Pancreas (tissue), 10 donors: Measurements from ENCODE around the gene AMTN. TPM values are rescaled to one million over a fixed set of nuclear protein-coding genes. Genes with fewer than 3 reads are reported as not detected.
"Not testable (repeated sequence)": the region's sequence is repeated elsewhere in the genome, so short reads cannot be mapped to it uniquely, and the experiment has no call there.

Source experiments
- ATAC-seq, 4 donors: fragments of 200-7000 bp; cut with Tn5 transposase; one replicate each; pipeline versions ENCODE4 v1.8.0 to v1.9.1; 2020; ENCODE audit warnings: mild to moderate bottlenecking in 4 of 4, moderate library complexity in 4 of 4
- DNase-seq, 6 donors: peaks; one replicate each; pipeline ENCODE4 v3.0.0-alpha.2; 2020
- FAIRE-seq: peaks from 2 replicates; lab custom pipeline; 2012; peaks lifted over from hg19 to GRCh38; lab: Jason Lieb, UNC
- H3K27ac ChIP-seq, 4 donors: fragments of 200-600 bp; sonication (generic); 1 replicate in 3 of 4; 2 replicates in 1 of 4; pipeline versions ENCODE4 v1.5.0 to v1.8.0; 2020
- H3K27me3 ChIP-seq, 4 donors: fragments of 200-600 bp; one replicate each; pipeline ENCODE4 v1.8.0; 2021
- H3K36me3 ChIP-seq, 3 donors: fragments of 200-600 bp; sonication (generic) in 1 of 3; one replicate each; pipeline versions ENCODE4 v1.5.0 to v1.8.0; 2020 to 2021
- H3K4me1 ChIP-seq, 3 donors: fragments of 200-600 bp; one replicate each; pipeline ENCODE4 v1.8.0; 2021
- H3K4me3 ChIP-seq, 4 donors: fragments of 200-600 bp; sonication (generic) in 2 of 4; one replicate each; pipeline versions ENCODE4 v1.5.0 to v1.8.0; 2020 to 2021
- H3K9me3 ChIP-seq, 4 donors: fragments of 200-600 bp; one replicate each; pipeline ENCODE4 v1.8.0; 2021
- CTCF ChIP-seq, 4 donors: fragments of 200-600 bp; sonication (generic) in 3 of 4; IDR thresholded peaks; one replicate each; pipeline versions ENCODE4 v1.5.0 to v1.8.0; 2021; ENCODE audit warnings: antibody characterized with exemption in 4 of 4
- WGBS, 2 donors: extraction: QIAGEN DNeasy Blood & Tissue Kit; methylation state at CpG; one replicate each; pipeline ENCODE4 v1.1.7; 2013; 5-methylcytosine and 5-hydroxymethylcytosine counted together
- intact Hi-C, 3 donors: fragments of 100-400 bp; cut with DNase I; formaldehyde crosslinking; loops; one replicate each; pipeline versions ENCODE4 v1.11.1 to v1.14.2; 2022
- polyA plus RNA-seq, 2 donors: library from polyadenylated mRNA; stranded (reverse); fragments of 200-250 nt; gene quantifications; one replicate each; pipeline ENCODE4 v1.2.3, GENCODE V29; 2013
- total RNA-seq, 6 donors: library from RNA; stranded (reverse); fragmentation: NEBNext Ultra II Directional in 4 of 6; extraction: Animal tissue kit (Norgen Biotek cat#: 25700) in 4 of 6; gene quantifications; one replicate each; pipeline versions ENCODE4 v1.2.1 to v1.2.4, GENCODE V29; 2021 to 2023
- donor health status: healthy with polysubstance abuse.
- donor health status: DM: no; HTN: no; CAD: no; lungs with moderate emphysema.
- donor health status: DM: no; HTN: no; CAD: no.
- donor health status: control.
- donor health status: control.
- donor health status: Bipolar disorder and iron deficiency.
- donor health status: DM: yes; HTN: yes; CAD: no.
- donor health status: DM: no; HTN: no; CAD: no.
- donor health status: DM: no; HTN: no; CAD: no.
- donor health status: DM: yes; HTN: yes; CAD: no.

Gene AMTN
- under 1 TPM in 1 of 6 donors, not detected in 5; 0.53 TPM for total RNA-seq
- not detected for polyA plus RNA-seq

- FAIRE-seq: no peak
- H3K9me3 ChIP-seq: no peaks in the 10 kb centered on the region
- no peaks in the 10 kb centered on the region for H3K27me3 ChIP-seq
- intact Hi-C loops: no loop called here
- TF ChIP-seq CTCF (IDR thresholded peaks at IDR 0.05): no peak
- no peak within 1 kb of the TSS for H3K27ac ChIP-seq
- ATAC-seq: no peak
- H3K4me3 ChIP-seq: no peak within 1 kb of the TSS
- H3K36me3 ChIP-seq: no peaks in the 10 kb centered on the region
- no peaks in the 10 kb centered on the region for H3K4me1 ChIP-seq
- no peak for DNase-seq
- 39 to 46% methylated on average over 2 of the region's 2 CpGs for WGBS, 2 donors
These were observed at the start of gene AMTN for GRCh38 chr4:70518269-70518668. Gene AMTN, plus strand, starts transcription at chr4:70518569. Its CDS starts 209 bp downstream, at chr4:70518778.

- ATAC-seq: no peak
These were observed 46.5 kb upstream of the AMTN start, which contains the start of gene MUC7 for GRCh38 chr4:70471897-70472296. Gene MUC7, plus strand, starts transcription at chr4:70472197. Its CDS starts 1,825 bp downstream, at chr4:70474022.

GRCh38 chr4:70473679-70474078, 44.7 kb upstream of the AMTN start:
- intact Hi-C loops: no loop called here
- Histone ChIP-seq H3K27ac (no peak overlapping the region), H3K9me3 (no peaks in the 10 kb centered on the region), H3K27me3 (no peaks in the 10 kb centered on the region), H3K4me3 (no peak overlapping the region), H3K36me3 (no peaks in the 10 kb centered on the region), H3K4me1 (no peaks in the 10 kb centered on the region)
- no peak for FAIRE-seq
- 77 to 88% methylated on average over 4 of the region's 4 CpGs for WGBS, 2 donors
- no peak for ATAC-seq
- DNase-seq: no peak
- no peak for TF ChIP-seq CTCF (IDR thresholded peaks at IDR 0.05)

More at GRCh38 chr4:70471897-70472296, 46.5 kb upstream of the AMTN start, which contains the start of gene MUC7:
- Histone ChIP-seq H3K36me3 (no peaks in the 10 kb centered on the region), H3K27me3 (no peaks in the 10 kb centered on the region), H3K4me1 (no peaks in the 10 kb centered on the region), H3K9me3 (no peaks in the 10 kb centered on the region), H3K4me3 (no peak within 1 kb of the TSS), H3K27ac (no peak within 1 kb of the TSS)
- intact Hi-C loops: no loop called here
- DNase-seq (no peak), FAIRE-seq (no peak)
- TF ChIP-seq CTCF (IDR thresholded peaks at IDR 0.05): no peak
- WGBS, 2 donors: 58 to 66% methylated on average over 4 of the region's 4 CpGs

- no peak for FAIRE-seq
- Histone ChIP-seq H3K4me1 (no peaks in the 10 kb centered on the region), H3K27ac (no peak overlapping the region), H3K36me3 (no peaks in the 10 kb centered on the region), H3K4me3 (no peak overlapping the region), H3K27me3 (no peaks in the 10 kb centered on the region), H3K9me3 (no peaks in the 10 kb centered on the region)
- intact Hi-C loops: no loop called here
- TF ChIP-seq CTCF (IDR thresholded peaks at IDR 0.05): no peak
- no peak for DNase-seq
- 43 to 56% methylated on average over 3 of the region's 3 CpGs for WGBS, 2 donors
- no peak for ATAC-seq
These were observed 29.6 kb upstream of the AMTN start for GRCh38 chr4:70488748-70489147.

- ATAC-seq: no peak
- WGBS, 2 donors: 61 to 92% methylated on average over 6 of the region's 6 CpGs
- TF ChIP-seq CTCF (IDR thresholded peaks at IDR 0.05): no peak
- no peaks in the 10 kb centered on the region for H3K27me3 ChIP-seq
- intact Hi-C loops: no loop called here
- no peaks in the 10 kb centered on the region for H3K4me1 ChIP-seq
- no peaks in the 10 kb centered on the region for H3K9me3 ChIP-seq
- no peaks in the 10 kb centered on the region for H3K36me3 ChIP-seq
- H3K4me3 ChIP-seq: no peak overlapping the region
- no peak overlapping the region for H3K27ac ChIP-seq
- DNase-seq: no peak
- no peak for FAIRE-seq
These were observed 22.1 kb upstream of the AMTN start for GRCh38 chr4:70496231-70496630.

- intact Hi-C loops: loop anchor here in 1 of 3 donors (10.0 kb wide), 1 partner anchor 607 kb away; no protein-coding TSS in a partner anchor
- FAIRE-seq, DNase-seq, H3K27ac ChIP-seq, ATAC-seq, H3K4me1 ChIP-seq, H3K9me3 ChIP-seq, H3K4me3 ChIP-seq, H3K36me3 ChIP-seq, H3K27me3 ChIP-seq: not testable (repeated sequence)
- 77 to 92% methylated on average over 8 of the region's 8 CpGs for WGBS, 2 donors
These were observed 16.5 kb upstream of the AMTN start for GRCh38 chr4:70501838-70502237.
